NCI-H146 treated with DMSO at 0.1 percent for 48 hours (cell line): ENCODE results near the gene ARHGAP8.
"Not testable (repeated sequence)": the region's sequence is repeated elsewhere in the genome, so short reads cannot be mapped to it uniquely, and the experiment has no call there.

ENCODE experiments used
- DNase-seq: peaks from one replicate; lab custom pipeline; 2025; ENCODE audit not compliant: unreplicated experiment; lab: John Stamatoyannopoulos, UW

Gene ARHGAP8

GRCh38 chr22:44850946-44851345 lies 98.6 kb downstream of the ARHGAP8 start:
- DNase-seq = no peak

GRCh38 chr22:44854641-44855040 lies 102.3 kb downstream of the ARHGAP8 start:
- not testable (repeated sequence) for DNase-seq

- no peak for DNase-seq
These were observed 103.5 kb downstream of the ARHGAP8 start for GRCh38 chr22:44855855-44856254.

GRCh38 chr22:44858819-44859218 lies 106.4 kb downstream of the ARHGAP8 start:
- DNase-seq = not testable (repeated sequence)

GRCh38 chr22:44859641-44860040 lies 107.3 kb downstream of the ARHGAP8 start:
- no peak for DNase-seq

GRCh38 chr22:44860311-44860710 lies 107.9 kb downstream of the ARHGAP8 start:
- no peak for DNase-seq

GRCh38 chr22:44861245-44861644 lies 108.9 kb downstream of the ARHGAP8 start:
- no peak for DNase-seq

GRCh38 chr22:44862281-44862680 lies 109.9 kb downstream of the ARHGAP8 start:
- no peak for DNase-seq

GRCh38 chr22:44862981-44863860 lies 110.8 kb downstream of the ARHGAP8 start:
- no peak for DNase-seq

GRCh38 chr22:44865193-44866057 lies 113.0 kb downstream of the ARHGAP8 start:
- no peak for DNase-seq

- no peak for DNase-seq
These were observed 116.8 kb downstream of the ARHGAP8 start for GRCh38 chr22:44869196-44869595.

- DNase-seq = no peak
These were observed 117.6 kb downstream of the ARHGAP8 start for GRCh38 chr22:44870021-44870420.

- DNase-seq = no peak
These were observed 119.4 kb downstream of the ARHGAP8 start for GRCh38 chr22:44871782-44872181.

- DNase-seq = no peak
These were observed 124.5 kb downstream of the ARHGAP8 start for GRCh38 chr22:44876921-44877320.

- DNase-seq = no peak
These were observed 126.3 kb downstream of the ARHGAP8 start for GRCh38 chr22:44878483-44879300.

- DNase-seq = no peak
These were observed 126.9 kb downstream of the ARHGAP8 start for GRCh38 chr22:44879301-44879680.

GRCh38 chr22:44880610-44881290 lies 128.4 kb downstream of the ARHGAP8 start:
- no peak for DNase-seq

GRCh38 chr22:44881624-44882023 lies 129.2 kb downstream of the ARHGAP8 start:
- no peak for DNase-seq

- no peak for DNase-seq
These were observed 130.0 kb downstream of the ARHGAP8 start for GRCh38 chr22:44882226-44882905.

- DNase-seq = no peak
These were observed 130.6 kb downstream of the ARHGAP8 start for GRCh38 chr22:44883011-44883421.
